MCF 10A (cell line): ENCODE data around the gene ALDH4A1. TPM values are rescaled to one million over a fixed set of nuclear protein-coding genes. Genes with fewer than 3 reads are reported as not detected.
A peak's percentile ranks its signal among the peaks of the same experiment; 100 is the strongest.

Experiments used
- BruUV-seq: library from RNA; stranded (reverse); fragments of 400-500 nt; replicated peaks from 2 replicates; lab custom pipeline; 2021; lab: Mats Ljungman, UMichigan
- CTCF ChIA-PET: fragments of 300-600 bp; sonication (Branson Sonifier 250); formaldehyde crosslinking; extraction: SDS; loops from one replicate; lab custom pipeline; 2021; ENCODE audit warnings: antibody characterized with exemption, inconsistent platforms; lab: Yijun Ruan, JAX
- POLR2A ChIA-PET: fragments of 300-600, 350-650 bp; sonication (Branson Sonifier 250); formaldehyde crosslinking; extraction: SDS; loops from one replicate; lab custom pipeline; 2020; ENCODE audit warnings: antibody characterized with exemption, inconsistent platforms; lab: Yijun Ruan, JAX
- DNase-seq: peaks from one replicate; pipeline ENCODE4 v3.0.0-alpha.2; 2018; ENCODE audit not compliant: unreplicated experiment
- H3K27ac Mint-ChIP-seq: one replicate; pipeline ENCODE4 v1.8.0; 2022; ENCODE audit warnings: mild to moderate bottlenecking, low read depth, mixed read lengths; ENCODE audit not compliant: unreplicated experiment
- H3K27me3 Mint-ChIP-seq: one replicate; pipeline ENCODE4 v1.8.0; 2022; ENCODE audit warnings: mixed read lengths; ENCODE audit not compliant: insufficient read depth, unreplicated experiment
- H3K36me3 Mint-ChIP-seq: one replicate; pipeline ENCODE4 v1.8.0; 2022; ENCODE audit warnings: mild to moderate bottlenecking, moderate library complexity, mixed read lengths; ENCODE audit not compliant: insufficient read depth, unreplicated experiment
- H3K4me1 Mint-ChIP-seq: one replicate; pipeline ENCODE4 v1.8.0; 2022; ENCODE audit warnings: mixed read lengths; ENCODE audit not compliant: insufficient read depth, unreplicated experiment
- H3K4me3 Mint-ChIP-seq: one replicate; pipeline ENCODE4 v1.8.0; 2022; ENCODE audit warnings: mild to moderate bottlenecking, moderate library complexity, mixed read lengths; ENCODE audit not compliant: unreplicated experiment
- H3K9me3 Mint-ChIP-seq: one replicate; pipeline ENCODE4 v1.8.0; 2022; ENCODE audit warnings: mixed read lengths; ENCODE audit not compliant: unreplicated experiment
- intact Hi-C: fragments of 100-400 bp; cut with micrococcal nuclease; formaldehyde crosslinking; loops from 2 replicates; pipeline ENCODE4 v1.14.1; 2022
- total RNA-seq: library from RNA; stranded (reverse); gene quantifications from 2 replicates; pipeline ENCODE4 v1.2.3, GENCODE V29; 2022
- TF ChIP-seq, protein P1 (sequence below): fragments of 200-600 bp; IDR thresholded peaks from one replicate; pipeline ENCODE4 v1.8.0; 2022; ENCODE audit warnings: antibody characterized with exemption, mild to moderate bottlenecking; ENCODE audit not compliant: unreplicated experiment

Gene ALDH4A1
- total RNA-seq, 1 experiment from 2014 or later = 6.3 TPM

DNA sequence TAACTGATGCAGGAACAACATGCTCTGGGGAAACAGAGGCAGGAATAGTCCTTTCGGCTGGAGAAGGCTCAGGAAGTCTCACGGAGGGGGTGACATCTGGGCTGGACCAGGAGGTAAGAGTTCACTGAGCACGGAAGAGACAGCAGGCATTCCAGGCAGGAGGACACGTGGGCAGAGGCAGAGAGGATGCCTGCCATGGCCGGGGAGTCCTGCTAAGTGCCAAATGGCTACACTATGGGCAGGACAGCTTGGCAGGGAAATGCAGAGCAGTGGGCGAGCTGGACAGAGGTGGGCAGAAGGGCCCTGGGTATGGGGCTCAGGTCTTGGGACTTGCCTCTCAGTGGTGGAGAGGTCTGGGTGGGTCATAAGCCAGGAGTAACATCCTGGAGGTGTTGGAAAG is 17.6 kb downstream of the ALDH4A1 start:
- intact Hi-C loops = loop anchor here (1.0 kb wide), 1 partner anchor 212 kb away; no protein-coding TSS in a partner anchor
- ChIA-PET POLR2A (interaction anchor here (1.0 to 2.5 kb wide), 2 partner anchors 17 to 211 kb away, joined by 4 to 17 read pairs; partner anchors contain the start of gene ALDH4A1), CTCF (interaction anchor here (0.6 to 5.7 kb wide), 30 partner anchors 9 to 288 kb away, joined by 3 to 34 read pairs (median 5); no protein-coding TSS in a partner anchor)
- no peak for DNase-seq
- Mint-ChIP-seq H3K27me3 (no peaks in the 10 kb centered on the region), H3K36me3 (peaks cover 6% of the 10 kb centered on the region), H3K4me1 (peaks cover 5% of the 10 kb centered on the region), H3K27ac (no peak overlapping the region), H3K9me3 (no peaks in the 10 kb centered on the region), H3K4me3 (no peak overlapping the region)
- TF ChIP-seq, protein P1, sequence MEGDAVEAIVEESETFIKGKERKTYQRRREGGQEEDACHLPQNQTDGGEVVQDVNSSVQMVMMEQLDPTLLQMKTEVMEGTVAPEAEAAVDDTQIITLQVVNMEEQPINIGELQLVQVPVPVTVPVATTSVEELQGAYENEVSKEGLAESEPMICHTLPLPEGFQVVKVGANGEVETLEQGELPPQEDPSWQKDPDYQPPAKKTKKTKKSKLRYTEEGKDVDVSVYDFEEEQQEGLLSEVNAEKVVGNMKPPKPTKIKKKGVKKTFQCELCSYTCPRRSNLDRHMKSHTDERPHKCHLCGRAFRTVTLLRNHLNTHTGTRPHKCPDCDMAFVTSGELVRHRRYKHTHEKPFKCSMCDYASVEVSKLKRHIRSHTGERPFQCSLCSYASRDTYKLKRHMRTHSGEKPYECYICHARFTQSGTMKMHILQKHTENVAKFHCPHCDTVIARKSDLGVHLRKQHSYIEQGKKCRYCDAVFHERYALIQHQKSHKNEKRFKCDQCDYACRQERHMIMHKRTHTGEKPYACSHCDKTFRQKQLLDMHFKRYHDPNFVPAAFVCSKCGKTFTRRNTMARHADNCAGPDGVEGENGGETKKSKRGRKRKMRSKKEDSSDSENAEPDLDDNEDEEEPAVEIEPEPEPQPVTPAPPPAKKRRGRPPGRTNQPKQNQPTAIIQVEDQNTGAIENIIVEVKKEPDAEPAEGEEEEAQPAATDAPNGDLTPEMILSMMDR = no peak
- no TSS peak for BruUV-seq

DNA sequence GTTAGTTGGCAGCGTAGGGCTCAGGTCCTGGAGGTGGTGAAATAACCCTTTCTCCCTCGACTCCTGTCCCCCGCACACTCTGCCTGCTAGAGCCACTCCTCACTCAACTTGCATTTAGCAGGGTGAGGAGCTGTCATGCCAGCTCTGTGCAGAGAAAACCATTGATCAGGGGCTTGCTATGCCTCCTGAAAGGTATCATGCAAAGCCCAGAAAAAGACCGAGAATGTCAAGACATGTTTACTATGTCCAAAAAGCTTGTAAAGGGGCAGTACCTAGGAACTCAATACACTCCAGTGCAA is 18.0 kb downstream of the ALDH4A1 start:
- Mint-ChIP-seq H3K9me3 (no peaks in the 10 kb centered on the region), H3K4me3 (no peak overlapping the region), H3K27ac (no peak overlapping the region), H3K27me3 (no peaks in the 10 kb centered on the region), H3K4me1 (peaks cover 5% of the 10 kb centered on the region), H3K36me3 (peaks cover 6% of the 10 kb centered on the region)
- no peak for DNase-seq
- CTCF ChIA-PET = interaction anchor here (0.6 to 5.7 kb wide), 30 partner anchors 9 to 287 kb away, joined by 3 to 34 read pairs (median 5); no protein-coding TSS in a partner anchor
- no TSS peak for BruUV-seq
- POLR2A ChIA-PET = interaction anchor here (0.6 to 2.5 kb wide), 3 partner anchors 18 to 212 kb away, joined by 3 to 17 read pairs (median 4); partner anchors contain the start of gene ALDH4A1
- intact Hi-C loops = loop anchor here (1.0 kb wide), 1 partner anchor 212 kb away; no protein-coding TSS in a partner anchor
- TF ChIP-seq, protein P1 = no peak

DNA sequence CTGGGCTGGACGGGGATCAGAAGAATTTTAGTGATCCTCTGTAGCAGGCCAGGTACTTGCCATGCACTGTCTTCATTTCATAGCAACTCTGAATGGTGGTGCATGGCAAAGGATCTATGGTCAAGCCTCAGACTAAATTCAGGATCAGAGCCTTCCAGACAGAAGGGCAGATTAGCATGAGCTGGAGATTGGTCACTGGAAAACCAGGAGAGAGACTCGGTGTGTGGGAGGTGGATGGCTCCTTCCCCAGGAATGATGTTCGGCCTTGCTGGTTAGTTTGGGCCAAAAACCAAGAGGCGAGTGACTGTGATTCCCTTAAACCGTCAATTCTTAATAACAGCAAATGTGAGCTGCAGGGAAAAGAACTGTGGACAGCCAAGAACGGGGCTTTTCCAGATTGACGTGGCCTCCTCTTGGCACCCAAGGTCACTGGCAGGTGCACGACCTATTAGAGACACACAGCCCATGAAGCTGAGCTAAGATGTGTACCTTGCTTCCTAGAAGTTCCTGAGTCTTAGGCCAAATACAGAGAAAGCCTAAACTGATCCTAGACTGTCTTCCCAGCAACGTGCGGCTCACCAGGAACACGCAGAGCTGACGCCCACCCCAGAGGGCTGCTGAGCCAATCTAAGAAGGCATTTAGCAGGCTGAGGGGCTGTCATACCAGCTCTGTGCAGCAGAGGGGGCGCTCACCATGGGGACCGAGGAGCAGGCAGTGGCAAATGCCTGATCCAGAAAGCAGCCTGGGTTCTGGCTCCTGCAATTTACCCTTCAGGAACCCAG is 18.5 kb downstream of the ALDH4A1 start:
- TF ChIP-seq, protein P1 = peak; percentile 86
- DNase-seq = peak; percentile 65
- ChIA-PET CTCF (interaction anchor here (0.6 to 5.7 kb wide), 31 partner anchors 9 to 287 kb away, joined by 3 to 34 read pairs (median 5); no protein-coding TSS in a partner anchor), POLR2A (interaction anchor here (0.6 to 2.5 kb wide), 3 partner anchors 18 to 212 kb away, joined by 3 to 17 read pairs (median 4); partner anchors contain the start of gene ALDH4A1)
- Mint-ChIP-seq H3K27me3 (no peaks in the 10 kb centered on the region), H3K9me3 (no peaks in the 10 kb centered on the region), H3K4me3 (no peak overlapping the region), H3K4me1 (peaks cover 5% of the 10 kb centered on the region), H3K36me3 (peaks cover 6% of the 10 kb centered on the region), H3K27ac (no peak overlapping the region)
- no TSS peak for BruUV-seq
- intact Hi-C loops = loop anchor here (1.0 kb wide), 1 partner anchor 212 kb away; no protein-coding TSS in a partner anchor

DNA sequence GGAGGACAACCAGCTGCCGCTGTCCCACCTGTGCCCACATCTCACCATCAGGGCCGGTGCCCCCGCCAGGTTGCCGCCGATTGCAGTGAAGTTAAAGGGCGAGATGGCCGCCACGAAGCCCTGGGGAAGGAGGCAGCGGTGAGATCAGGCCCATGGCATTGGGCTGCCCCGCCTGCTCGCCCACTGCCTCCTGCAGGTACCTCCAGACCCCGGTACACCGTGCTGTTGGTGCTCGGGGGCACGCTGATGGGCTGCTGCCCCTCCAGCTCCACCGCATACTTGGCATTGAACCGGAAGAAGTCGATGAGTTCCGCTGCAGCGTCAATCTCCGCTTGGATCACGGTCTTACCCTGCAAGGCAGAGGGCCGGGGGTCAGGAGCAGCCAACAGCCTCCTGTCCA is 19.3 kb downstream of the ALDH4A1 start:
- no peak overlapping the region for H3K27ac Mint-ChIP-seq
- H3K4me1 Mint-ChIP-seq = peaks cover 5% of the 10 kb centered on the region
- CTCF ChIA-PET = interaction anchor here (0.8 to 5.7 kb wide), 16 partner anchors 9 to 237 kb away, joined by 3 to 34 read pairs (median 5); no protein-coding TSS in a partner anchor
- no peak overlapping the region for H3K4me3 Mint-ChIP-seq
- no peaks in the 10 kb centered on the region for H3K9me3 Mint-ChIP-seq
- no peak for DNase-seq
- POLR2A ChIA-PET = no interaction called here
- TF ChIP-seq, protein P1 = no peak
- BruUV-seq = no TSS peak
- H3K27me3 Mint-ChIP-seq = no peaks in the 10 kb centered on the region
- H3K36me3 Mint-ChIP-seq = peaks cover 6% of the 10 kb centered on the region
- intact Hi-C loops = no loop called here
